ENCODE data around the gene UNC5CL.

Gene UNC5CL

GRCh38 chr6:40999569-40999968 is 39.5 kb downstream of the UNC5CL start:
- DNase-seq (ENCODE audit: extremely low read depth, low read depth): peak; percentile 30
- H3K4me3 ChIP-seq (replicated peaks; ENCODE audit: low read depth, low read length): no peak overlapping the region
- TF ChIP-seq, protein P1, sequence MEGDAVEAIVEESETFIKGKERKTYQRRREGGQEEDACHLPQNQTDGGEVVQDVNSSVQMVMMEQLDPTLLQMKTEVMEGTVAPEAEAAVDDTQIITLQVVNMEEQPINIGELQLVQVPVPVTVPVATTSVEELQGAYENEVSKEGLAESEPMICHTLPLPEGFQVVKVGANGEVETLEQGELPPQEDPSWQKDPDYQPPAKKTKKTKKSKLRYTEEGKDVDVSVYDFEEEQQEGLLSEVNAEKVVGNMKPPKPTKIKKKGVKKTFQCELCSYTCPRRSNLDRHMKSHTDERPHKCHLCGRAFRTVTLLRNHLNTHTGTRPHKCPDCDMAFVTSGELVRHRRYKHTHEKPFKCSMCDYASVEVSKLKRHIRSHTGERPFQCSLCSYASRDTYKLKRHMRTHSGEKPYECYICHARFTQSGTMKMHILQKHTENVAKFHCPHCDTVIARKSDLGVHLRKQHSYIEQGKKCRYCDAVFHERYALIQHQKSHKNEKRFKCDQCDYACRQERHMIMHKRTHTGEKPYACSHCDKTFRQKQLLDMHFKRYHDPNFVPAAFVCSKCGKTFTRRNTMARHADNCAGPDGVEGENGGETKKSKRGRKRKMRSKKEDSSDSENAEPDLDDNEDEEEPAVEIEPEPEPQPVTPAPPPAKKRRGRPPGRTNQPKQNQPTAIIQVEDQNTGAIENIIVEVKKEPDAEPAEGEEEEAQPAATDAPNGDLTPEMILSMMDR (IDR thresholded peaks at IDR 0.05; ENCODE audit: low read depth, low read length, missing control alignments): peak; percentile 57

GRCh38 chr6:40998661-40999060 is 40.4 kb downstream of the UNC5CL start:
- H3K4me3 ChIP-seq (replicated peaks; ENCODE audit: low read depth, low read length): no peak overlapping the region
- TF ChIP-seq, protein P1 (IDR thresholded peaks at IDR 0.05; ENCODE audit: low read depth, low read length, missing control alignments): no peak
- DNase-seq (ENCODE audit: extremely low read depth, low read depth): no peak

GRCh38 chr6:40997234-40997957 is 41.6 kb downstream of the UNC5CL start:
- H3K4me3 ChIP-seq (replicated peaks; ENCODE audit: low read depth, low read length): no peak overlapping the region
- TF ChIP-seq, protein P1 (IDR thresholded peaks at IDR 0.05; ENCODE audit: low read depth, low read length, missing control alignments): no peak
- peak; percentile 24 for DNase-seq (ENCODE audit: extremely low read depth, low read depth)

DNA sequence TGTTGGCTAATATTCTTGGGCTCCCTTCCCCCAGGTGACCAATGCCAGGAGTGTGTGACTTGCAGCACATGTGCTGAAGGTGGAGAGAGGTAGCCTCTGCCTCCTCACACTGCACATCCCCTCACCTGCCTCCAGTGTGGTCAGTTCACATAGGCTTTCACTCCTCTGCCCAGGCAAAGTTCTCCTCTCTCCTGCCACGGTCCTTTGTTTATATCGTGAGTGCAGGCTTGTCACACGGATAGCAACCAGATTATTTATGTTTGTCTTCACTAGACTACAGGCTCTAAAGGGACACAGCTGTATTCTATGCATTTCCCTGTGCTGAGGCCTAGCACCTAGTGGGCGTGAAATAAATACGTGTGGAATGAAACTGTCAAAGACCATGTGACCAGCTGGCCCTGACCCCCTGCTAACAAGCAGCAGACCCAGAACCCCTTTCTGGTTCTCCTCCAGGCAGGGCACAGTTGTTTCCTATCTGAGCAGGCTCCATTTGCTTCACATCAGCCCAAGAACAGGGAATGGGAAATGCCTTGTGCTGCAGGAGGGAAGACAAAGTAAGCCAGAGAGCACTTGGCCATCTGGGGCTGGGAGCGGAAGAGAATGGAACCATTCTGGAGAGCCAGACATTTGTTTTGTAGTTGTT is 42.3 kb downstream of the UNC5CL start:
- DNase-seq (ENCODE audit: extremely low read depth, low read depth): peak; percentile 21
- H3K4me3 ChIP-seq (replicated peaks; ENCODE audit: low read depth, low read length): no peak overlapping the region
- TF ChIP-seq, protein P1 (IDR thresholded peaks at IDR 0.05; ENCODE audit: low read depth, low read length, missing control alignments): no peak

GRCh38 chr6:40992746-40993145 is 46.3 kb downstream of the UNC5CL start:
- DNase-seq (ENCODE audit: extremely low read depth, low read depth): no peak
- no peak overlapping the region for H3K4me3 ChIP-seq (replicated peaks; ENCODE audit: low read depth, low read length)
- TF ChIP-seq, protein P1 (IDR thresholded peaks at IDR 0.05; ENCODE audit: low read depth, low read length, missing control alignments): no peak

GRCh38 chr6:40990301-40990700 is 48.7 kb downstream of the UNC5CL start:
- TF ChIP-seq, protein P1 (IDR thresholded peaks at IDR 0.05; ENCODE audit: low read depth, low read length, missing control alignments): peak; percentile 20
- H3K4me3 ChIP-seq (replicated peaks; ENCODE audit: low read depth, low read length): no peak overlapping the region
- no peak for DNase-seq (ENCODE audit: extremely low read depth, low read depth)
